Endothelial cell (in vitro differentiated cells): Measurements from ENCODE around the gene ZNF497. TPM values are rescaled to one million over a fixed set of nuclear protein-coding genes. Genes with fewer than 3 reads are reported as not detected.

ENCODE experiments used
- DNase-seq: peaks from one replicate; pipeline ENCODE4 v3.0.0; 2021; ENCODE audit warnings: low spot score
- H3K27ac Mint-ChIP-seq: one replicate; pipeline ENCODE4 v1.8.0; 2021; ENCODE audit warnings: mixed read lengths, inconsistent platforms; ENCODE audit not compliant: unreplicated experiment
- H3K27me3 Mint-ChIP-seq: one replicate; pipeline ENCODE4 v1.8.0; 2021; ENCODE audit warnings: mild to moderate bottlenecking, moderate library complexity, mixed read lengths, inconsistent platforms; ENCODE audit not compliant: unreplicated experiment
- H3K36me3 Mint-ChIP-seq: one replicate; pipeline ENCODE4 v1.8.0; 2021; ENCODE audit warnings: mild to moderate bottlenecking, low read depth, mixed read lengths, inconsistent platforms; ENCODE audit not compliant: unreplicated experiment
- H3K4me1 Mint-ChIP-seq: one replicate; pipeline ENCODE4 v1.8.0; 2021; ENCODE audit warnings: mild to moderate bottlenecking, mixed read lengths, inconsistent platforms; ENCODE audit not compliant: unreplicated experiment
- H3K4me3 Mint-ChIP-seq: one replicate; pipeline ENCODE4 v1.8.0; 2021; ENCODE audit warnings: mild to moderate bottlenecking, mixed read lengths, inconsistent platforms; ENCODE audit not compliant: unreplicated experiment
- H3K9me3 Mint-ChIP-seq: one replicate; pipeline ENCODE4 v1.8.0; 2021; ENCODE audit warnings: mixed read lengths, inconsistent platforms; ENCODE audit not compliant: unreplicated experiment
- CTCF ChIP-seq: fragments of 200-600 bp; sonication (generic); IDR thresholded peaks from one replicate; pipeline ENCODE4 v1.5.0; 2021; ENCODE audit warnings: antibody characterized with exemption; ENCODE audit not compliant: unreplicated experiment
- total RNA-seq: library from RNA; stranded (reverse); fragmentation: NEBNext Ultra II Directional; extraction: Animal tissue kit (Norgen Biotek cat#: 25700); gene quantifications from one replicate; pipeline ENCODE4 v1.2.1, GENCODE V29; 2021; ENCODE audit not compliant: unreplicated experiment

The ZNF497 gene
- total RNA-seq, 1 donor from 2014 or later, result 3.6 TPM

GRCh38 chr19:58364146-58364545 lies 1.6 kb upstream of the ZNF497 start:
- Mint-ChIP-seq H3K4me3 (no peak overlapping the region), H3K4me1 (peaks cover 3% of the 10 kb centered on the region), H3K27ac (no peak overlapping the region), H3K9me3 (no peaks in the 10 kb centered on the region), H3K27me3 (peaks cover 9% of the 10 kb centered on the region), H3K36me3 (peaks cover 6% of the 10 kb centered on the region)
- DNase-seq, result no peak
- TF ChIP-seq CTCF, result no peak

- H3K27me3 Mint-ChIP-seq, result peaks cover 13% of the 10 kb centered on the region
- peaks cover 4% of the 10 kb centered on the region for H3K36me3 Mint-ChIP-seq
- H3K4me3 Mint-ChIP-seq, result peak overlapping the region; percentile 97
- no peaks in the 10 kb centered on the region for H3K9me3 Mint-ChIP-seq
- peak; percentile 63 for DNase-seq
- H3K27ac Mint-ChIP-seq, result peak overlapping the region; percentile 100
- H3K4me1 Mint-ChIP-seq, result peaks cover 3% of the 10 kb centered on the region
- no peak for TF ChIP-seq CTCF
These were observed 665 bp downstream of the ZNF497 start for GRCh38 chr19:58361900-58362271.

- Mint-ChIP-seq H3K9me3 (no peaks in the 10 kb centered on the region), H3K4me1 (peaks cover 3% of the 10 kb centered on the region), H3K36me3 (peaks cover 6% of the 10 kb centered on the region), H3K27ac (no peak overlapping the region), H3K4me3 (no peak overlapping the region), H3K27me3 (peaks cover 21% of the 10 kb centered on the region)
- DNase-seq, result no peak
- TF ChIP-seq CTCF, result no peak
These were observed 4.9 kb downstream of the ZNF497 start for GRCh38 chr19:58357481-58358145.

- H3K9me3 Mint-ChIP-seq, result no peaks in the 10 kb centered on the region
- H3K4me1 Mint-ChIP-seq, result peaks cover 2% of the 10 kb centered on the region
- DNase-seq, result no peak
- H3K4me3 Mint-ChIP-seq, result no peak overlapping the region
- H3K27me3 Mint-ChIP-seq, result peaks cover 17% of the 10 kb centered on the region
- H3K27ac Mint-ChIP-seq, result no peak overlapping the region
- no peak for TF ChIP-seq CTCF
- H3K36me3 Mint-ChIP-seq, result peaks cover 10% of the 10 kb centered on the region
These were observed 5.6 kb downstream of the ZNF497 start for GRCh38 chr19:58356766-58357480.
